GM18909 (cell line): ENCODE results near the gene NPHP4.

ENCODE experiments used
- ATAC-seq: cut with Tn5 transposase; IDR thresholded peaks from one replicate; pipeline ENCODE4 v1.9.1; 2021; ENCODE audit warnings: mild to moderate bottlenecking; ENCODE audit not compliant: unreplicated experiment, poor library complexity

The NPHP4 gene

GRCh38 chr1:5844442-5844841 is 147.8 kb downstream of the NPHP4 start:
- ATAC-seq: no peak

GRCh38 chr1:5843521-5844096 is 148.6 kb downstream of the NPHP4 start:
- ATAC-seq: no peak

- ATAC-seq: no peak
Observed at GRCh38 chr1:5842679-5843078, 149.5 kb downstream of the NPHP4 start.

GRCh38 chr1:5840551-5841001 is 151.6 kb downstream of the NPHP4 start:
- no peak for ATAC-seq

GRCh38 chr1:5839881-5840550 is 152.2 kb downstream of the NPHP4 start:
- ATAC-seq: no peak

GRCh38 chr1:5839161-5839880 is 152.9 kb downstream of the NPHP4 start:
- no peak for ATAC-seq

- no peak for ATAC-seq
Observed at GRCh38 chr1:5837976-5838653, 154.1 kb downstream of the NPHP4 start.

GRCh38 chr1:5836776-5837440 is 155.3 kb downstream of the NPHP4 start:
- no peak for ATAC-seq

- no peak for ATAC-seq
Observed at GRCh38 chr1:5835179-5835562, 157.1 kb downstream of the NPHP4 start.

- no peak for ATAC-seq
Observed at GRCh38 chr1:5834477-5835178, 157.6 kb downstream of the NPHP4 start.

GRCh38 chr1:5833911-5834310 is 158.3 kb downstream of the NPHP4 start:
- ATAC-seq: no peak

- no peak for ATAC-seq
Observed at GRCh38 chr1:5832916-5833895, 159.0 kb downstream of the NPHP4 start.

- no peak for ATAC-seq
Observed at GRCh38 chr1:5831600-5832335, 160.5 kb downstream of the NPHP4 start.

GRCh38 chr1:5830771-5831599 is 161.2 kb downstream of the NPHP4 start:
- ATAC-seq: no peak

GRCh38 chr1:5829414-5829813 is 162.8 kb downstream of the NPHP4 start:
- ATAC-seq: no peak

- no peak for ATAC-seq
Observed at GRCh38 chr1:5828308-5828935, 163.8 kb downstream of the NPHP4 start.

- ATAC-seq: no peak
Observed at GRCh38 chr1:5827516-5827915, 164.7 kb downstream of the NPHP4 start.
